Measurements from ENCODE around the gene ELL2.

DNA sequence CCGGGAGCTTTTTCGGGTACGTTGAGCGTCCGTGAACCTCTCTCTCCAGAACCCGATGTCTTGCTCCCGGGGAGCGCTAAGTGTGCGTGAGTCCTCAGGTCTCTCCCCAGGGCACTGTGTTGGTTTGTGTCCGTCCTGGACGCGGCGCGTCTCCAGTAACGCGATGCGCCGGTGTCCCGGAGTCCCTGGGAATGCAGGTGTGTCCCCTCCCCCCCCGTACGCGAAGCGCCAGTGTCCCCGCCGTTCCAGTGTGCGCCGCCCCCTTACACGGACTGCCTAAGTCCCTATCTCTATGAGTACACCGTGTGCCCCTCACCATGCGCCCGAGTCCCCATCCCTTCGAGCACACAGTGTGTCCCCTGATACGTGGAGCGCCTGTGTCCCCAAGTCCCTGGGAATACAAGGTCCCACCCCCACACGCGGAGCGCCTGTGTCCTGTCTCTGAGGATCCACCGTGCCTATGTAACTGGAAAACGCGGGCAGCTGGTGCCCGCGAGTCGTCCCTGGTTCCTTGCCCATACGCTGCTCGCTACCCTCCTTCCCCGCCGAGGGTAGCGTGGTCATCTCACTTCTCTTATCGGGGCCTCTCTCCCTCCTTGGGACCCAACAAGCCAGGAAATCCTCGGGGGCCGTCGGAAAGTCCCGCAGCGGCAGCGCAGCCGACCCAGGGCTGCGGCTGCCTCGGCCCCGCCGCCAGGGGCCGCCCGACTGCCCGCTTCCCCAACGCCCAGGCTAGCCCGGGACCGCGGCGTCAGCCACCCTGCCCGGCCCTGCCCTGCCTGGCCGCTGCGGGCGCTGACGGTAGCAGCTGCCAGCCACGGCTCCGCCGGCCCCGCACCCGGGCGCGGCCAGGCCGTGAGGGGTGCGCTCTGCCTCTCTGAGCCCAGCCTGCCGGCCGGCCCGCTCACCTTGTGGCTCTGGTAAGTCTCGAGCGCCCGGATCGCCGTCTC, 709 bp downstream of the ELL2 start:
- TF ChIP-seq, protein P1, sequence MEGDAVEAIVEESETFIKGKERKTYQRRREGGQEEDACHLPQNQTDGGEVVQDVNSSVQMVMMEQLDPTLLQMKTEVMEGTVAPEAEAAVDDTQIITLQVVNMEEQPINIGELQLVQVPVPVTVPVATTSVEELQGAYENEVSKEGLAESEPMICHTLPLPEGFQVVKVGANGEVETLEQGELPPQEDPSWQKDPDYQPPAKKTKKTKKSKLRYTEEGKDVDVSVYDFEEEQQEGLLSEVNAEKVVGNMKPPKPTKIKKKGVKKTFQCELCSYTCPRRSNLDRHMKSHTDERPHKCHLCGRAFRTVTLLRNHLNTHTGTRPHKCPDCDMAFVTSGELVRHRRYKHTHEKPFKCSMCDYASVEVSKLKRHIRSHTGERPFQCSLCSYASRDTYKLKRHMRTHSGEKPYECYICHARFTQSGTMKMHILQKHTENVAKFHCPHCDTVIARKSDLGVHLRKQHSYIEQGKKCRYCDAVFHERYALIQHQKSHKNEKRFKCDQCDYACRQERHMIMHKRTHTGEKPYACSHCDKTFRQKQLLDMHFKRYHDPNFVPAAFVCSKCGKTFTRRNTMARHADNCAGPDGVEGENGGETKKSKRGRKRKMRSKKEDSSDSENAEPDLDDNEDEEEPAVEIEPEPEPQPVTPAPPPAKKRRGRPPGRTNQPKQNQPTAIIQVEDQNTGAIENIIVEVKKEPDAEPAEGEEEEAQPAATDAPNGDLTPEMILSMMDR (IDR thresholded peaks at IDR 0.05) = peak in 2 of 3 donors; percentile 31 to 83
- TF ChIP-seq POLR2AphosphoS5 (IDR thresholded peaks at IDR 0.05) (peak in 2 of 3 donors; percentile 9 to 21), POLR2A (IDR thresholded peaks at IDR 0.05) (no peak)
